ENCODE results near the gene JUN.

DNA sequence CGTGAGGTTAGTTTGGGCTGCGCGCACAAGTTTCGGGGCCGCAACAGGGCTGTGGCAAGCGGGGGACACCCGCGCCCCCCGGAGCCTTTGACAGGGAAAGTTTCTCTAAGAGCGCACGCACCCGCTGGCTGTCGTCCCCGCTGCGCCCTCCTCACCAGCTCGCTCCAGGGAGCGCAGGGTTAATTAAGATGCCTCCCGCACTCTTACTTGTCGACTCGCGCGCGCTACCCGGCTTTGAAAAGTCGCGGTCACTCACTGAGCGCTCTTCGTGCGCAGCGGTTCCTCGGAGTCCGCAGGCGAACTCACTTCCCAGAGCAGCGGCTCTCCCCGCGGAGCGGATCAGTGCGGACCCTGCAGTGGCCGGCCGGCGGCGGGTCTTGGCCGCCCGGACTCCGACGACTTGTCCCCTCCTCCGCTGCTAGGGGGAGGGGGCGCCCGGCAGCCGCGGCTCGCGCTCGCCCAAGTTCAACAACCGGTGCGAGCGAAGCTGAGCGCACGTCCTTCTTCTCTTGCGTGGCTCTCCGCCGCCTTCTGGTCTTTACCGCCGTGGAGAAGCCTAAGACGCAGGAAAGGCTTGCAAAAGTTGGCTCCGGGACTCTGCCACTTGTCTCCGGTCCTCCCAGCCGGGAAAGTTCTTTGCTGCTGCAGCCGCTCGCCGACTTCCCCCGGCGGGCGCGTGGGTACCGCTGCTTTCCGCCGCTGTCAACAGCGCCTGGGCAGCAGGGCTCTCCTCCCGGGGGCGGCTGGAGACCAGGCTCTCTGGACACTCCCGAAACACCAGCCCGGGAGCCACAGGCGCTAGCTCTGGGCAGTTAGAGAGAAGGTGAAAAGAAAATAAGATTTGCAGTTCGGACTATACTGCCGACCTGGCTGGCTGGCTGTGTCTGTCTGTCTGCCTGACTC is 506 bp downstream of the JUN start:
- TF ChIP-seq, protein P1, sequence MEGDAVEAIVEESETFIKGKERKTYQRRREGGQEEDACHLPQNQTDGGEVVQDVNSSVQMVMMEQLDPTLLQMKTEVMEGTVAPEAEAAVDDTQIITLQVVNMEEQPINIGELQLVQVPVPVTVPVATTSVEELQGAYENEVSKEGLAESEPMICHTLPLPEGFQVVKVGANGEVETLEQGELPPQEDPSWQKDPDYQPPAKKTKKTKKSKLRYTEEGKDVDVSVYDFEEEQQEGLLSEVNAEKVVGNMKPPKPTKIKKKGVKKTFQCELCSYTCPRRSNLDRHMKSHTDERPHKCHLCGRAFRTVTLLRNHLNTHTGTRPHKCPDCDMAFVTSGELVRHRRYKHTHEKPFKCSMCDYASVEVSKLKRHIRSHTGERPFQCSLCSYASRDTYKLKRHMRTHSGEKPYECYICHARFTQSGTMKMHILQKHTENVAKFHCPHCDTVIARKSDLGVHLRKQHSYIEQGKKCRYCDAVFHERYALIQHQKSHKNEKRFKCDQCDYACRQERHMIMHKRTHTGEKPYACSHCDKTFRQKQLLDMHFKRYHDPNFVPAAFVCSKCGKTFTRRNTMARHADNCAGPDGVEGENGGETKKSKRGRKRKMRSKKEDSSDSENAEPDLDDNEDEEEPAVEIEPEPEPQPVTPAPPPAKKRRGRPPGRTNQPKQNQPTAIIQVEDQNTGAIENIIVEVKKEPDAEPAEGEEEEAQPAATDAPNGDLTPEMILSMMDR (tag by site-specific recombination; IDR thresholded peaks at IDR 0.05): no peak
- TF ChIP-seq KLF1 (tag by site-specific recombination; IDR thresholded peaks at IDR 0.05) (no peak), ZNF274 (IDR thresholded peaks at IDR 0.05; ENCODE audit: low read length) (no peak), ZNF274 (tag by site-specific recombination; IDR thresholded peaks at IDR 0.05; ENCODE audit: borderline replicate concordance) (no peak), ATF2 (tag by site-specific recombination; IDR thresholded peaks at IDR 0.05; ENCODE audit: low read depth) (no peak), ZNF629 (tag by site-specific recombination; IDR thresholded peaks at IDR 0.05) (no peak), ZNF19 (tag by site-specific recombination; IDR thresholded peaks at IDR 0.05; ENCODE audit: low read depth) (no peak), HOXA7 (CRISPR knock-in tag; IDR thresholded peaks at IDR 0.05; ENCODE audit: borderline replicate concordance) (no peak), YY1 (tag by site-specific recombination; IDR thresholded peaks at IDR 0.05) (no peak), ZFHX2 (tag by site-specific recombination; conservative IDR thresholded peaks at IDR 0.05) (no peak)
- TF ChIP-seq, protein P2, sequence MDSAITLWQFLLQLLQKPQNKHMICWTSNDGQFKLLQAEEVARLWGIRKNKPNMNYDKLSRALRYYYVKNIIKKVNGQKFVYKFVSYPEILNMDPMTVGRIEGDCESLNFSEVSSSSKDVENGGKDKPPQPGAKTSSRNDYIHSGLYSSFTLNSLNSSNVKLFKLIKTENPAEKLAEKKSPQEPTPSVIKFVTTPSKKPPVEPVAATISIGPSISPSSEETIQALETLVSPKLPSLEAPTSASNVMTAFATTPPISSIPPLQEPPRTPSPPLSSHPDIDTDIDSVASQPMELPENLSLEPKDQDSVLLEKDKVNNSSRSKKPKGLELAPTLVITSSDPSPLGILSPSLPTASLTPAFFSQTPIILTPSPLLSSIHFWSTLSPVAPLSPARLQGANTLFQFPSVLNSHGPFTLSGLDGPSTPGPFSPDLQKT (IDR thresholded peaks at IDR 0.05; ENCODE audit: borderline replicate concordance, low read depth, low read length): no peak
- TF ChIP-seq, protein P3, sequence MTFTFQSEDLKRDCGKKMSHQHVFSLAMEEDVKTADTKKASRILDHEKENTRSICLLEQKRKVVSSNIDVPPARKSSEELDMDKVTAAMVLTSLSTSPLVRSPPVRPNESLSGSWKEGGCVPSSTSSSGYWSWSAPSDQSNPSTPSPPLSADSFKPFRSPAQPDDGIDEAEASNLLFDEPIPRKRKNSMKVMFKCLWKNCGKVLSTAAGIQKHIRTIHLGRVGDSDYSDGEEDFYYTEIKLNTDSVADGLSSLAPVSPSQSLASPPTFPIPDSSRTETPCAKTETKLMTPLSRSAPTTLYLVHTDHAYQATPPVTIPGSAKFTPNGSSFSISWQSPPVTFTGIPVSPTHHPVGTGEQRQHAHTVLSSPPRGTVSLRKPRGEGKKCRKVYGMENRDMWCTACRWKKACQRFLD (tag by site-specific recombination; IDR thresholded peaks at IDR 0.05): no peak
